Activated CD8-positive, alpha-beta memory T cell treated with anti-CD3 and anti-CD28 coated beads, Interleukin-2, amount 50 U/mL, for 4 hours (primary cell): ENCODE data around the gene PIAS2.
"Not testable (repeated sequence)": the region's sequence is repeated elsewhere in the genome, so short reads cannot be mapped to it uniquely, and the experiment has no call there.

Source experiments
- DNase-seq: peaks from one replicate; pipeline ENCODE4 v3.0.0-alpha.2; 2020

Gene PIAS2

GRCh38 chr18:46899274-46899948 lies 17.9 kb downstream of the PIAS2 start:
- no peak for DNase-seq

GRCh38 chr18:46894124-46894523 lies 23.2 kb downstream of the PIAS2 start:
- no peak for DNase-seq

DNA sequence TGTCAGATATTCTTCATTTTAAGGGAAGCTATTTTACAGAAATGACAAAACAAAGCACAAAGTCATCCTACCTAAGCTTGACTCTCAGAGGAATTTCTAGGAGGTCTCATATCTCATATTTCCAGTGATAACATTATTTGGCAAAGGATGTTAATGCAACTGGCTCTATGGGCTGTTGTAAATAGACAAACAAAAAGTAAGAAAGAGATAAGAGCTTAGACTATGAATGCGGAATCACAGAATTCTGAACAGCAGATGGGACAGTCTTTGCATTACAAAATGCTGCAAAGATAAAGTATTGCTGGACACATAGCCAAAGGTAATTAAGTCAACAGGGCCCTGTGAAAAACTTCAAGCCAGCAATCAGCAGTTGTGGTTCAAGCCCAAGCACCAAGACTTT lies 23.9 kb downstream of the PIAS2 start:
- no peak for DNase-seq

- no peak for DNase-seq
Observed at GRCh38 chr18:46892842-46893241, 24.5 kb downstream of the PIAS2 start.

- DNase-seq = no peak
Observed at GRCh38 chr18:46891742-46892214, 25.5 kb downstream of the PIAS2 start.

GRCh38 chr18:46888965-46889364 lies 28.3 kb downstream of the PIAS2 start:
- DNase-seq = no peak

- DNase-seq = no peak
Observed at GRCh38 chr18:46886893-46887292, 30.4 kb downstream of the PIAS2 start.

- DNase-seq = no peak
Observed at GRCh38 chr18:46883180-46883579, 34.1 kb downstream of the PIAS2 start.

DNA sequence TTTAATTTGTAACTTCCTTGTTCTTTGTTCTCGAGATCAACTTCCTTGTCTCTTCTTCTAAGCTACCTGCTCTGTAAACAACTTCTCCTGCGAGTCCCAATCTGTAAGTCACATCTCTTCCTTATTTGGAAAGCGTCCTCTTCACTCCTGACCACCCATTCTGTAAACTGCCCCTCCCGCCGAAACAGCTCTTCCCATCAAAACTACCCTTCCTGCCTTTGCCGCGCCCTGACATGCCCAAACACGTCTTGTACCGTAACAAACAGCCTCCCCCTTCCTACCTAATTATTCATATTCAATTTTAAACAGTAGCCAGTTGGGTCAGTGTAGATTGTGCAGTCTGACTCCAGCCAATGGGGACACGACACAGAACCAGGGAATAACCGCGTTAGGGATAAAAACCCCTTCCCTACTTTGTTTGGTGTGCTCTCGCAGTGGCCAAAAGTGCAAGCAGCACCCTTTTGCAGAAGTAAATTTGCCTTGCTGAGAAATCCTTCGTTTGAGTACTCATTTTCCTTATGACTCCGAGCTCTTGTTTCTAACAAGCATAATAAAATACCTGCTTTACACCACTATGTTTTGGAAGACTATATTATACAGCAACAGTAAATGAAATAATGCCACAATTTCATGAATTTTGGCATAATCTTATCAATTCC lies 39.8 kb downstream of the PIAS2 start:
- DNase-seq = no peak

DNA sequence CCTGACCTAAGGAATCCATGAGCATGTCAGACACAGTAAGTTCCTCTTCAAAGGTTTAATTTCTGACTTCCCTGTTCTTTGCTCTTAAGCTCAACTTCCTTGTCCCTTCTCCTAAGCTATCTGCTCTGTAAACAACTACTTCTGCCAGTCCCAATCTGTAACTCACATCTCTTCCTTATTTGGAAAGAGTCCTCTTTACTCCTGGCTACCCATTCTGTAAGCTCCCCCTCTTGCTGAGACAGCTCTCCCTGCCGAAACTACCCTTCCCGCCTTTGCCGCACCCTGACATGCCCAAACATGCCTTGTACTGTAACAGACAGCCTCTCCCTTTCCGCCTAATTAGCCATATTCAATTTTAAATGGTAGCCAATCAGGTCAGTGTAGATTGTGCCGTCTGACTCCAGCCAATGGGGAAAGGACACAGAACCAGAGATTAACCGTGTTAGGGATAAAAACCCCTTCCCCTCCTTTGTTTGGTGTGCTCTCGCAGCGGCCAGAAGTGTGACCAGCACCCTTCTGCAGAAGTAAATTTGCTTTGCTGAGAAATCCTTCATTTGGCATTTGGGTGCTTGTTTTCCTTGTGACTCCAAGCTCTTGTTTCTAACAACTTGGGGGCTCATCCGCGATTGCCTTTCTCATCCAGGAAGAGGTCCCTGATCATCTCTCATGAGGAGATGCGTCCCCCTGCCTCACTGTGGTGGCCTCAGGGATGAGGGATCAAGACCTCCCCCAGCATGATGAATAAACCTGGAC lies 49.0 kb downstream of the PIAS2 start:
- DNase-seq = no peak

GRCh38 chr18:46867367-46868143 lies 49.8 kb downstream of the PIAS2 start:
- no peak for DNase-seq

DNA sequence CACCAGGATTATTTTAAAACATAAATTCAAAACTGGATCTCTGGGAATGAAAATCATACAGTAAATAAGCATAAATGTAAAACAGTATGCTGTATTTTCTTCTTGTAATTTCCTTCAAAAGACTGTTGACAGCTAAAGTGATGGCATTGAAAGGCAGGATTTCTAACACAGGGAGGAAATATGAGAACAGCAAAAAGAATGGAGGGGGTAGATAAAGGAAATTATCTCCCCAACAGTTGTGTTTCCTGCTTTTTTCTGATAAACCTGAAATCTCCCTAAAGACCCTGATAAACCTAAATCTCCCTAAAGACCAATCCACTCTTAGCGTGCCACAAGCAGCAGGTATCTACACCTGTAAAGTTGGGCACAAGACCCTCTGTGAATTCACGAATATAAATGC lies 50.8 kb downstream of the PIAS2 start:
- DNase-seq = no peak

- DNase-seq = not testable (repeated sequence)
Observed at GRCh38 chr18:46865245-46865644, 52.1 kb downstream of the PIAS2 start.

DNA sequence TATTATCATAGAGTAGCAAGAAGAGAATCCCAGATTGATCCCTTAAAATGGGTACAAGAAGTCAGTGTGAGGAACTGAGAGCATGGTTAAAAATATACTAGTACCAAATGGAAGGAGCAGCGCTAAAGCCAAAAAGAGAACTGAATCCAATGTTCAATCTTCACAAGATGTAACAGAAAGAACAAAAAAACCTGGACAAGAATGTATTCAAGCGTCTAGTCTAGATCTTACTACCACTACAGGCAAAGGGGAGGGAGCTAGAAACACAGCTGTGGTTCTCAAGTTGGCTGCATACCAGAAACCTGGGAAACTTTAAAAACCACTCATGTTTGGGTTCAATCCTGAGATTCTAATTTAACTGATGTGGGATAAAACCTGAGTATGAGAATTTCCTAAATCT lies 57.5 kb downstream of the PIAS2 start:
- DNase-seq = no peak

DNA sequence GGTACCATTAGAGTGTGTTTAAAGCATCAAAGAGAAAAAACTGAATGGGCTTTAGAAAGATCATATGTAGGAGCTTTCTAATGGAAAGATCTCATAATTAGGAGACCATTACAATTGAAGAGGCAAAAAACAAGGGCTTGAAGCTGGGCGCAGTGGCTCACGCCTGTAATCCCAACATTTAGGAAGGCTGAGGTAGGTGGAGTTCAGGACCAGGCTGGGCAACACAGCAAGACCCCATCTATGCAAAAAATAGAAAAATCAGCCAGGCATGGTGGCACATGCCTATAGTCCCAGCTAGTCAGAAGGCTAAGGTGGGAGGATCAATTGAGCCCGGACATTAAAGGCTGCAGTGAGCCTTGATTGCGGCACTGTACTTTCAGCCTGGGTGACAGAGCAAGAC lies 59.0 kb downstream of the PIAS2 start:
- DNase-seq = no peak

DNA sequence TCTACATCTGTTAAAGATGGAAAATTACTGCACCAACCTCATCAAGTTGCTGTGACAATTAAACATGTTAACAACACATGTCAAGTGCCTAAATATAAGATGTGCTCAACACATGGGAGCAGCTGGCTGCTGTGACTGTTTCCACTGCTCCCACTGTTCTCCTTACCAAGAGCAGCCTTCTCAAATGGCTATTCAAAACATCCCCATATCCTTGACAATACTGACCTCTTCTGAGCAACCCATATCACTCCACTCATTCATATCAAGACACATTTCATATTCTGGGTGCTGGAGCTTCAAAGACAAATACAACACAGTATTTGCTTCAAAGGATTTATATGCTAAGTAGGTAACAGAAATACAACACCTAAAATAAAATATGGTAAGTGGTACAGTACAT lies 60.3 kb downstream of the PIAS2 start:
- no peak for DNase-seq

GRCh38 chr18:46849007-46849406 lies 68.3 kb downstream of the PIAS2 start:
- no peak for DNase-seq

DNA sequence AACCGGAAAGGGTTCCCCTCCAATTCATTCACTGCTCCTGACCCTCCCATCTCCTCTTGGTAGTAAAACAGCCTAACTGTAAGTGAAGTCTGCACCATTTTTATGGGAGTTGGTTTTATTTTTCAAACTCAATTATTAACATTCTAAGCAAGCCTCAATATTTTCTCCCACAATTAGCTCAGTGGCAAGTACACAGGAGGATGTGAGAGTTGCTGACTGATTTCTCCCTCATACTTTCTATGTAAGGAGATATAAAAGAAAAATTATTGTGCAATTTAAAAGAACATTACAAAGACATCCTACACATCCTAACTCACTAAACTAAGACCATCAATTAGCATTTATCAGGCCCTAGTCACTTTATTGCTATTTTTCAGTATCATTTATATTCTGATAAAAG lies 73.9 kb downstream of the PIAS2 start:
- no peak for DNase-seq

DNA sequence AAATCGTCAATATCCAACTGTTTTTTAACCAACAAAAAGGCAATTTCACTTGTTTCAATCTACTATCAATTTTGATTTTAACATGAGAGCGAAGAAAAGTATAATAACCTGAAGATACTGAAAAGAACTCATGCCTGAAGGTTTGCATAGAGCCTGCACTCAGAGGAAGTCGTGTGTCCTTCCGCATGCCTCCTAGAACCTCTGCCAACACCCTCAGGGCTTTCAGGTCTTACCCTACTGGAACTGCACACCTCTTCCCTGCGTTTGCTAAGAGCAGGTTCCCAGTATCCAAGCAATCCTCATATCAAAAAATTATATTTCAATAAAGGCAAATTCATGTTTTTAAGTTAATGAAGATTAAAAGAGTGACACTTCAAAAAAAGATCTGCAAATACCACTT lies 74.7 kb downstream of the PIAS2 start:
- DNase-seq = no peak

DNA sequence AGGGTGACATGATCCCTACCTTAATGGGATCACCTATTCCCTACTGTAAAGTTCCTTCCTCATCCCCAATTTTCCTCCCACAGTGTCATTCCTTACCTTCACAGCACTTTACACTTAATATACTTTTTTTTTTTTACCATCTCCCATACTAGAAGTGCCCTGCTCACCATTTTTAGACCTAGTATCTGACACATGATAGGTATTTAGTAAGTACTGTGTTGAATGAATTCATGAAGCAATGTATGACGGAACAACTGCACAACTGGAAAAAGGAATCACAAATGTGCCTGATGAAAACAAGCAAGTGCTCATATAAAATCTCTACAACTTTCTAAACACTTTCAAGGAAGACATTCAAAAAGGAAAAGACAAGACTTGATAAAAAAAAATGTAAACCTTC lies 83.4 kb downstream of the PIAS2 start:
- DNase-seq = no peak

GRCh38 chr18:46832849-46833248 lies 84.5 kb downstream of the PIAS2 start:
- no peak for DNase-seq

DNA sequence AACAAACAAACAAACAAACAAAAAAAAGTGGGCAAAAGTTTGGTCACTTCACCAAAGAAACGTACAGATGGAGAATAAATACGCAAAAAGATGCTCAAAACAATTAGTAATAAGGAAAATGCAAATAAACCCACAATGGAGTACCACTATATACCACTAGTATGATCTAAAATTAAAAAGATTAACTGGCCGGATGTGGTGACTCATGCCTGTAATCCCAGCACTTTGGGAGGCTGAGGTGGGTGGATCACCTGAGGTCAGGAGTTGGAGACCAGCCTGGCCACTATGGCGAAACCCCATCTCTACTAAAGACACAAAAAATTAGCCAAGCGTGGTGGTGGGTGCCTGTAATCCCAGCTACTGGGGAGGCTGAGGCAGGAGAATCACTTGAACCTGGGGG lies 84.9 kb downstream of the PIAS2 start:
- not testable (repeated sequence) for DNase-seq

DNA sequence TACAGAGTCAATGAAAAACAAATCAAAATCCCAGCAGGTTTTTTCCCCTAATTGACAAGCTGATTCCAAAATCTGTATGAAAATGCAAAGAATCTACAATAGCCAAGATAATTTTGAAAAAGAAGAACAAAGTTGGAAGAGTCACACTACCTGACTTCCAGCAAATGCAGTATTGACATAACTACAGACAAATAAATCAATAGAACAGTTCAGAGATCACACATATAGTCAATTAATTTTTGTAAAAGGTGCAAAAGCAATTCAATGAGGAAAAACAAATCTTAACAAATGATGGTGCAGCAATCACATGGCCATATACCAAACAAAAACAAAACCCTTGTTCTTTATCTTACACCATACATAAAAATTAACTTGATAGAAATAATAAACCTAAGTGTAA lies 85.9 kb downstream of the PIAS2 start:
- no peak for DNase-seq
